ENCODE measurements around the gene BCKDHA.
A peak's percentile ranks its signal among the peaks of the same experiment; 100 is the strongest.

Gene BCKDHA

GRCh38 chr19:41397086-41398049 lies at the start of gene BCKDHA, which contains the start of gene EXOSC5:
Gene BCKDHA, plus strand, starts transcription at chr19:41397818. Its CDS starts 10 bp downstream, at chr19:41397828.
Gene EXOSC5, minus strand, starts transcription at chr19:41397359. Its CDS starts 31 bp downstream, at chr19:41397328.
- DNase-seq = peak; percentile 99

DNA sequence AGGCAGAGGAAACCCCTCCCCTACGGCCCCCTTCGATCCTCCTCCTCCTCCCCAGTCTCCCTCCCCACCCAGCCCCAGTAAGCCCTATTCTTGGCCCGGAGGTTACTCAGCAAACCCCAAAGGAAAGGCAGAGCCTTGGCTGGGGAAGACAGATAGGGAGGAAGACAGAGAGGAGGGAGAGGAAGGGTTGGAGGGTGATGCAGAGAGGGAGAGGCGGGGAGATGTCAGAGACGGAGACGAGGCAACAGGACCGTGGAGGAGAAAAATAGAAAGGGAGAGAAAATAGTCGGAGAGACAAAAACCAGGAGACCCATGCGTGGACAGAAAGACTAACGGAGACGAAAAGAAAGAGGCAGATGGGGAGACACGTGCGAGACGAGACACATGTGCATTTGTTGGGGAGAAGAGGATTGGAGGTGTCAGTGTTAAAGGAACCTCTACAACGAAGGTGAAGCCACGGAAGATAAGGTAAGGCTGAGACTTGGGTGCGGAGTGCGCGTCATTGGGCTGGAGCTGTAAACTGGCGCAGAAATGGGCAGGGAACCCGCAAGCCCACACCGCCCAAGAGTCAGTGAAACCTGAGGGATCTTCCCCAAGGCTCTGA lies 46.8 kb upstream of the BCKDHA start:
- no peak for DNase-seq

- peak; percentile 74 for DNase-seq
Measured at GRCh38 chr19:41351339-41352245, 46.0 kb upstream of the BCKDHA start.

- no peak for DNase-seq
Measured at GRCh38 chr19:41352279-41352608, 45.4 kb upstream of the BCKDHA start.

GRCh38 chr19:41352609-41353465 lies 44.8 kb upstream of the BCKDHA start:
- peak; percentile 65 for DNase-seq

- DNase-seq = peak; percentile 86
Measured at GRCh38 chr19:41353466-41354342, 43.9 kb upstream of the BCKDHA start, which contains the start of gene TGFB1. Gene TGFB1, minus strand, starts transcription at chr19:41353922. Its CDS starts 878 bp downstream, at chr19:41353044.

GRCh38 chr19:41354343-41354953 lies 43.2 kb upstream of the BCKDHA start:
- DNase-seq = no peak

DNA sequence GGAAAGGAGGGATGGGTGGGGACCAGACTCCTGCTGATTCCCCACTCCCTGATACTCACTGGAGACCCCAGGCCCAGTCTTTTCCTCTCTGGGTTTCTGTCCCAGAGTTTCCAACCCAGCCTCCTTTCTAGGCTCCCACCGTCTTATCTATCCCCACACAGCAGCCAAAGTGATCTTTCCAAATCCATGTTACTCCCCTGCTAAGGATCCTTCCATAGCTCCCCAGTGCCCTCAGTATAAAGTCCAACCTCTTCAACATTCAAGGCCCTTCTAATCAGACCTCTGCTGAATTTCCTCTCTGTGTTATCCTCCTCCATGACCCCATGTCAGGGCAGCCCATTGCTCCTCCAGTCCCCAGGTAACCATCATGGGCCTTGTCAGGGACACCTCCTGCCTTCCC lies 42.6 kb upstream of the BCKDHA start:
- no peak for DNase-seq

GRCh38 chr19:41355802-41356201 lies 41.8 kb upstream of the BCKDHA start:
- no peak for DNase-seq

DNA sequence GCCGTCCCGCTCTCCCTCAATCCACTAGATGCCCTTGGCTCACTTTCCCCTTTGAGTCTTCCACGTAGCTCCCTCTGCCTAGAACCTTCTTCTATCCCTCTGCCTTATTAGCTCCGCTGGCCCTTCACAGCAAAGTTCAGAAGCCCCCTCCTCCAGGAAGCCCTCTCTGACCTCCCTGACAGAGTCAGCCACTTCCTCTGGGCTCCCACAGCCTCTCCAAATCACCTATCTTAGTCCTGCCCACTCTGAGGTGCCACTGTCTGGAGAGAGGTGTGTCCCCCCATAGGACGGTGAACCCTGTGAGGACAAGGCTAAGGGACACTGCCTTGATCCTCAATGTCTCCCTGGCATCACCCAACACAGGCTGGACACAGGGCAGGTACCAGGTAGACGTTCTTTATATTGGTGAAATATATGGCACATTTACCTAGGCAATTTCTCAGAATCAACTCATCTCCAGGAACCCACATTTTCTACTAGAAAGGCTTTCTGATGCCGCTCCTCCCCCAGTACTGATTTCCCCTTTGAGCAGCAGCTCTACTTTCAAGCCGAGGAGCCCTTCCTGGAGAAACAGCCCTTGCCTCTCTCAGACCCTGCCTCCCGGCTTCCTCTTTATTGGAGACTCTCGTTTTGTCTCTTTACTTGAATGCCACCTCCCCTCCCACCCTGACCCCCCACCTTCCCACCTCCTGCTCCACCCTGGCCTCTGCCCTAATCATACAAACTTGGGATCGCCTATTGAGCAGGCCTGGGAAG lies 40.5 kb upstream of the BCKDHA start:
- no peak for DNase-seq

- no peak for DNase-seq
Measured at GRCh38 chr19:41357746-41358145, 39.9 kb upstream of the BCKDHA start.

GRCh38 chr19:41359741-41360140 lies 37.9 kb upstream of the BCKDHA start:
- no peak for DNase-seq

DNA sequence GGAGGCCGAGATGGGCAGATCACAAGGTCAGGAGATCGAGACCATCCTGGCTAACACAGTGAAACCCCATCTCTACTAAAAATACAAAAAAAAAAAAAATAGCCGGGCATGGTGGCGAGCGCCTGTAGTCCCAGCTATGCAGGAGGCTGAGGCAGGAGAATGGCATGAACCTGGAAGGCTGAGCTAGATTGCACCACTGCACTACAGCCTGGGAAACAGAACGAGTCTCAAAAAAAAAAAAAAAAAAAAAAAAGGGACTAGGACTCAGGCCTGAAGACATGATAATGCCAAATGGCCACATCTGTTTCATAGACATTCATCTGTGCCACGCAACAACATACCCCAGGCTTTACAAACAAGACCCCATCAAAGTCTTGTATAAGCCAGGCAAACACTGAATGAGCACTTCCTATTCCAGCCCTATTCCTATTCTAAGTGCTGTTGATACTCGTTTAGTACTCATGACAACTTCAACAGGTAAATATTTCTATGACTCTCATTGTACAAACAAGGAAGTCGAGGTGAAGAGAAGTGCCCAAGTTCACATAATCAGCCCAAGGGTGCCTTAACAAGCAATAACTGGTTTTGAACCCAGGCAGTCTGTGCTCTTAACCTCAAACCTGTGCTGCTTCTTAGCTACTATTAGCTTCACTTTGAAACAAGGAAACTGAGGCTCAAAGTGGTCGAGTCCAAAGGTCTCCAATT lies 35.3 kb upstream of the BCKDHA start:
- DNase-seq = no peak

GRCh38 chr19:41363371-41363752 lies 34.3 kb upstream of the BCKDHA start:
- no peak for DNase-seq

- DNase-seq = peak; percentile 98
Measured at GRCh38 chr19:41363753-41364523, 33.7 kb upstream of the BCKDHA start, which contains the start of gene B9D2. Gene B9D2, minus strand, starts transcription at chr19:41364149. Its CDS starts 630 bp downstream, at chr19:41363519.

GRCh38 chr19:41364524-41365391 lies 32.9 kb upstream of the BCKDHA start:
- no peak for DNase-seq

DNA sequence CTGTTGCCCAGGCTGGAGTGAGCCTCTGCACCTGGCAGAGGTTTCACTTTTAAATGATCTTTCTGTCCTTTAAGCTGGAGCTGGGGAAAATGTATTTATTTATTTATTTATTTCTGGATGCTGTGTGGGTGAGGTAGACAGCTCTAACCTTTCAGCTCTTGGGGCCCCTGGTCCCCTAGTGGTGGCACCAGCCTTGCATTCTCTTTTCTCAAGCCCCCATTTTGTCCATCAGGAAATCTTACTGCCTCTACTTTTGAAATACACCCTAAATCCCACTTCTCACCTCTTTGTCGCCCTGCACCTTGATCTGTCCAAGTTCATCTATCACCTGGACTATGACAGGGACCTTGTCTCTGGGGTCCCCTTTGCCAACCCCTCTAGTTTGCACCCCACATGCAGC lies 31.5 kb upstream of the BCKDHA start:
- no peak for DNase-seq

All from left hindlimb (tissue), 1 donor.